ENCODE results near the gene DMKN.

The DMKN gene

DNA sequence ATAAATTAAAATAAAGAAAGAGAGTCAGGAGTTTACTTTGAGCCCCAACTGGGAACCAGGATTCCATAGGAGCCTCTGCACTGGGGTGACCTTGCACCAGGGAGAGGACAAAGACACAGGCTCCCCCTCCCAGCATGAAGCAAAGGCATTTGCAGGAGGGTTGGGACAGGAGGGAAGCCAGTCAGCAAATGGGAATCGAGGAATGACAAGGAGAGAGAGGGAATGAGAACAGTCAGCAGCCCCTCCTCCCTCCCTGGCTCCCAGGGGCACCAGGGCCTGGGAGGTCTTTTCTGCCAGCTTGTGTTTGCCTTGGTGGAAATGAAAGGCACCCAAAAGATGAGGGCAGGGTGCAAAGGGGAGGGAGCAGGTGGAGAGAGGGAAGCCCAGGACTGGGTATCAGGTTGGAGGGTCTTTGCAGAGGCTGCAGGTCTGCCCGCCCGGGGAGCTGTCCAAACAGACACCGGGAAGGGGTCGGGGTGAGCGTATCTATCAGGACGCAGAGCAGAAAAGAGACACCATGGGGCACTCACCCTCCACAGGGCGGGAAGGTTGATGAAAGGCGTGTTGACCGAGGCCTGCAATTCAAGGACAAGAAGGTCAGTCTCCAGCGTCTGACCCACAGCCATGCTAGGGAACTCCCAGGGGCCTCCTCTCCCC, 10.9 kb upstream of the DMKN start:
- intact Hi-C loops (cut with DNase I; ENCODE audit: low total_unique reads): no loop called here
- no peaks in the 10 kb centered on the region for H3K4me1 ChIP-seq
- peaks cover 0 to 63% of the 10 kb centered on the region in 2 donors for H3K27me3 ChIP-seq
- TF ChIP-seq, protein P1, sequence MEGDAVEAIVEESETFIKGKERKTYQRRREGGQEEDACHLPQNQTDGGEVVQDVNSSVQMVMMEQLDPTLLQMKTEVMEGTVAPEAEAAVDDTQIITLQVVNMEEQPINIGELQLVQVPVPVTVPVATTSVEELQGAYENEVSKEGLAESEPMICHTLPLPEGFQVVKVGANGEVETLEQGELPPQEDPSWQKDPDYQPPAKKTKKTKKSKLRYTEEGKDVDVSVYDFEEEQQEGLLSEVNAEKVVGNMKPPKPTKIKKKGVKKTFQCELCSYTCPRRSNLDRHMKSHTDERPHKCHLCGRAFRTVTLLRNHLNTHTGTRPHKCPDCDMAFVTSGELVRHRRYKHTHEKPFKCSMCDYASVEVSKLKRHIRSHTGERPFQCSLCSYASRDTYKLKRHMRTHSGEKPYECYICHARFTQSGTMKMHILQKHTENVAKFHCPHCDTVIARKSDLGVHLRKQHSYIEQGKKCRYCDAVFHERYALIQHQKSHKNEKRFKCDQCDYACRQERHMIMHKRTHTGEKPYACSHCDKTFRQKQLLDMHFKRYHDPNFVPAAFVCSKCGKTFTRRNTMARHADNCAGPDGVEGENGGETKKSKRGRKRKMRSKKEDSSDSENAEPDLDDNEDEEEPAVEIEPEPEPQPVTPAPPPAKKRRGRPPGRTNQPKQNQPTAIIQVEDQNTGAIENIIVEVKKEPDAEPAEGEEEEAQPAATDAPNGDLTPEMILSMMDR (IDR thresholded peaks at IDR 0.05): no peak
- H3K4me3 ChIP-seq: no peak overlapping the region
- no peak for DNase-seq
- H3K36me3 ChIP-seq: no peaks in the 10 kb centered on the region
- H3K27ac ChIP-seq: no peak overlapping the region
- no peaks in the 10 kb centered on the region for H3K9me3 ChIP-seq

DNA sequence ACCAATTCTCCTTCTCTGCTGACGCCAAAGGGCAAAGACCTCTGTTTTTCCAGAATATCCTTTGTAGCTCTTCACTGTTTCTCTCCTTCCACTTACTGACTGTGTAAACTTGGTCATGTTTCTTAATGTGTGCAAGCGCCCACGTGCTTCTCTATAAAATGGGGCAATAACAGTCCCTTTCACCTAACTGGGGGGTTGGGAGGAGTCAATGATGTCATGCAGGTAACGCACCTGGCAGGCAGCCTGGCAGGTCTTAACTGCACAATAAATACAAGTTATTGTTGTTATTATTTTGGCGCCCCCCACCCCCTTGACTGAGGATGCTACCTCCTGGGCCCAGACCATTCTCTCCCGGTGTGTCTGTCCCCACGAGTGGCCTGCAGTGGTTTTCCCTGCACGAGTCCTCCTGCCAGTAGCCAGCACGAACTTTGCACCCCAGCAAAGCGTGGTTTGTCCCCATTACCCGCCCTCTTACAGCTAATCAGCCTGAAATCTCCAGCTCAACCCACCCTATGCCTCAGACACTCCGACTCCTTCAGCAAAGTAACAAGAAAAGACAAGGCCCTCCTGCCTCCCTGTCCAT, 9.4 kb upstream of the DMKN start:
- Histone ChIP-seq H3K27ac (no peak overlapping the region), H3K36me3 (no peaks in the 10 kb centered on the region), H3K4me3 (no peak overlapping the region), H3K9me3 (no peaks in the 10 kb centered on the region), H3K4me1 (no peaks in the 10 kb centered on the region), H3K27me3 (peaks cover 0 to 56% of the 10 kb centered on the region in 2 donors)
- TF ChIP-seq, protein P1 (IDR thresholded peaks at IDR 0.05): no peak
- DNase-seq: no peak
- intact Hi-C loops (cut with DNase I; ENCODE audit: low total_unique reads): no loop called here

DNA sequence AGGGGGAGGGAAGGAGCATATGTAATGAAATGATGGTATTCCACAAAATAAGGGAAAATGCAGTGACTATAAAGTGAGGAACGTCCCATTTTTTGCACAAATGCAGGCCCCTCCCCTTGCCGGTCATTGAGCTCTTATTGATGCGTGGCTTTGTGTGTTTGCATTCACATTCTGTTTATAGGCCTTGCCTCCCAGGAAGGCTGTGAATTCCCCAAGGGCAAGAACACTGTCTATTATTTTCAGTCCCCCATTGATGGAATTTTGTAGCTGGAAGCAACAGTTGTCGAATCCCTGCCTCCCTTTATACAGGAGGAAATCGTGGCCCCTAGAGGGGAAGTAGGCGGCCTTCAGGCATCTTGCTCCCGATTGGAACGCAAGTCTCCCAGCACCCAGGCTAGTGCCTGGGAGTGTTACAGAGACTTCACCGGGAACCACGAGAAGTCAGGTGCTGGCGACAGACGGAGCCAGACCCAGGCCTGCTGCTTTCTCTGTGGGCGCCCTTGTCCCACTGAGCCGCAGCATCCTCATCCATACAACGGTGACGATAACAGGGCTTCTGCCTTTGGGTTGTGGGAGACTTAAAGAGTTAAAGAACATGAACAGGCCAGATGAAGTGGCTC, 7.8 kb upstream of the DMKN start:
- TF ChIP-seq, protein P1 (IDR thresholded peaks at IDR 0.05): no peak
- Histone ChIP-seq H3K4me3 (no peak overlapping the region), H3K4me1 (no peaks in the 10 kb centered on the region), H3K9me3 (no peaks in the 10 kb centered on the region), H3K27me3 (peaks cover 0 to 40% of the 10 kb centered on the region in 2 donors), H3K36me3 (no peaks in the 10 kb centered on the region), H3K27ac (no peak overlapping the region)
- intact Hi-C loops (cut with DNase I; ENCODE audit: low total_unique reads): no loop called here
- no peak for DNase-seq

DNA sequence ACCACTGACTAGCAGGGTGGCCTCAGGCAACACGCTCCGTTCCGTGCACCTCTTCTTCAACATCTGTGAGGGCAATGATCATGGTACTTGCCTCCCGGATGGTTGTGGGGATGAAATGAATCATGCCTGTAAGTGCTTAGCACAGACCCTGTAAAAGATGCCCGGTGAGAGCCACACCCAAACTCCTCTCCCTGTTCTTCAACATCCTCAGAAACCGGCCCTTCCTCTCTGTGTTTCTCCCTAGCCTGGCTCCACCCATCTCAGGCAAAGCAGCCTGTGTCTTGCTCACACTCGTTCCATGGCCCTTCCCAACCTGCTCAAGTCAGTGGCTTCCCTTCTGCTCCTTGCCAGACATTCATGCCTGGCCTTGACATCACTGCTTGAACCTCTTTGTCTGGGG, 5.8 kb upstream of the DMKN start:
- DNase-seq: no peak
- Histone ChIP-seq H3K36me3 (no peaks in the 10 kb centered on the region), H3K27me3 (peaks cover 0 to 24% of the 10 kb centered on the region in 2 donors), H3K27ac (no peak overlapping the region), H3K4me1 (peaks cover 0 to 1% (median 0%) of the 10 kb centered on the region in 4 donors), H3K9me3 (no peaks in the 10 kb centered on the region), H3K4me3 (no peak overlapping the region)
- intact Hi-C loops (cut with DNase I; ENCODE audit: low total_unique reads): no loop called here
- TF ChIP-seq, protein P1 (IDR thresholded peaks at IDR 0.05): no peak

DNA sequence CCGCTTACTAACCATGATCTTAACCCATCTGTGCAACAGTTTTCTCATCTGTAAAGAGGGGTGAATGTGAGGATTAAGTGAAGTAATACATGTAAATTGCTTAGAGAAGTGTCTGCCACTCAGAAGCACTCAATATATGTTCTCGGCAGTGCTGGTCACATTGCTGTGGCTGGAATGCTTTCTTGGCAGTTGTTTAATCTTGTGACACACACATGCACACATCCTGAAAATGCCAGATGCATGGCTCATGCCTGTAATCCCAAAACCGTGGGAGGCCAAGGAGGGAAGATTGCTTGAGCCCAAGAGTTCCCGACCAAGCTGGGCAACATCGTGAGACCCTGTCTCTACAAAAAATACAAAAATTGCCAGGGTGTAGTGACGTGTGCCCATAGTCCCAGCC, 4.9 kb upstream of the DMKN start:
- Histone ChIP-seq H3K9me3 (no peaks in the 10 kb centered on the region), H3K4me1 (peaks cover 0 to 4% (median 0%) of the 10 kb centered on the region in 4 donors), H3K27ac (no peak overlapping the region), H3K4me3 (no peak overlapping the region), H3K36me3 (no peaks in the 10 kb centered on the region), H3K27me3 (peaks cover 0 to 26% of the 10 kb centered on the region in 2 donors)
- DNase-seq: no peak
- intact Hi-C loops (cut with DNase I; ENCODE audit: low total_unique reads): no loop called here
- TF ChIP-seq, protein P1 (IDR thresholded peaks at IDR 0.05): no peak

Data from tibial artery (tissue), 4 donors.